HG03520 (cell line): ENCODE data around the gene DPH6.

Experiments
- ATAC-seq: cut with Tn5 transposase; IDR thresholded peaks from one replicate; pipeline ENCODE4 v1.9.1; 2021; ENCODE audit warnings: mild to moderate bottlenecking, moderate library complexity; ENCODE audit not compliant: unreplicated experiment

The DPH6 gene

GRCh38 chr15:35545316-35545823 is 595 bp downstream of the DPH6 start:
- ATAC-seq: peak; percentile 16

GRCh38 chr15:35540885-35541284 is 5.1 kb downstream of the DPH6 start:
- ATAC-seq: no peak

- no peak for ATAC-seq
These were observed 5.9 kb downstream of the DPH6 start for GRCh38 chr15:35540021-35540420.

GRCh38 chr15:35535365-35535916 is 10.5 kb downstream of the DPH6 start:
- ATAC-seq: no peak

- ATAC-seq: no peak
These were observed 12.5 kb downstream of the DPH6 start for GRCh38 chr15:35533130-35534110.

GRCh38 chr15:35530698-35531097 is 15.3 kb downstream of the DPH6 start:
- no peak for ATAC-seq

- no peak for ATAC-seq
These were observed 16.2 kb downstream of the DPH6 start for GRCh38 chr15:35529784-35530183.

GRCh38 chr15:35522061-35522460 is 23.9 kb downstream of the DPH6 start:
- no peak for ATAC-seq

GRCh38 chr15:35519541-35520149 is 26.3 kb downstream of the DPH6 start:
- no peak for ATAC-seq

GRCh38 chr15:35519052-35519451 is 26.9 kb downstream of the DPH6 start:
- ATAC-seq: no peak

- no peak for ATAC-seq
These were observed 31.2 kb downstream of the DPH6 start for GRCh38 chr15:35514759-35515158.

- ATAC-seq: no peak
These were observed 37.9 kb downstream of the DPH6 start for GRCh38 chr15:35507932-35508638.

- ATAC-seq: no peak
These were observed 39.6 kb downstream of the DPH6 start for GRCh38 chr15:35506272-35506870.

- ATAC-seq: no peak
These were observed 40.2 kb downstream of the DPH6 start for GRCh38 chr15:35505809-35506208.

- no peak for ATAC-seq
These were observed 40.8 kb downstream of the DPH6 start for GRCh38 chr15:35505141-35505540.

GRCh38 chr15:35499723-35500122 is 46.2 kb downstream of the DPH6 start:
- ATAC-seq: no peak

- ATAC-seq: peak; percentile 100
These were observed 49.4 kb downstream of the DPH6 start for GRCh38 chr15:35496585-35496984.

GRCh38 chr15:35495080-35495479 is 50.9 kb downstream of the DPH6 start:
- no peak for ATAC-seq

GRCh38 chr15:35491999-35492398 is 54.0 kb downstream of the DPH6 start:
- no peak for ATAC-seq

- no peak for ATAC-seq
These were observed 54.8 kb downstream of the DPH6 start for GRCh38 chr15:35491173-35491572.

- ATAC-seq: no peak
These were observed 55.5 kb downstream of the DPH6 start for GRCh38 chr15:35490511-35490910.
